Suprapubic skin (tissue), 4 donors: ENCODE results near the gene MAP3K8. TPM values are rescaled to one million over a fixed set of nuclear protein-coding genes. Genes with fewer than 3 reads are reported as not detected.

Source experiments
- DNase-seq, 2 donors: peaks; one replicate each; pipeline ENCODE4 v3.0.0-alpha.2; 2019; ENCODE audit warnings: low spot score in 2 of 2
- H3K27ac ChIP-seq: fragments of 200-600 bp; sonication (generic); one replicate; pipeline ENCODE4 v1.5.1; 2019
- H3K27me3 ChIP-seq: fragments of 200-600 bp; sonication (generic); one replicate; pipeline ENCODE4 v1.5.1; 2019
- H3K36me3 ChIP-seq: fragments of 200-600 bp; sonication (generic); one replicate; pipeline ENCODE4 v1.5.1; 2019
- H3K4me1 ChIP-seq: fragments of 200-600 bp; sonication (generic); one replicate; pipeline ENCODE4 v1.5.1; 2019
- H3K4me3 ChIP-seq: fragments of 200-600 bp; sonication (generic); one replicate; pipeline ENCODE4 v1.5.1; 2019; ENCODE audit warnings: mild to moderate bottlenecking
- H3K9me3 ChIP-seq: fragments of 200-600 bp; sonication (generic); one replicate; pipeline ENCODE4 v1.5.1; 2019
- EP300 ChIP-seq: sonication (generic); formaldehyde crosslinking; IDR thresholded peaks from one replicate; pipeline ENCODE4 v1.6.1; 2017; ENCODE audit warnings: antibody characterized with exemption
- POLR2A ChIP-seq, 2 donors: fragments of 450-650 bp; IDR thresholded peaks; one replicate each; pipeline ENCODE4 v1.6.1; 2017; ENCODE audit warnings: antibody characterized with exemption in 2 of 2, mild to moderate bottlenecking in 2 of 2, moderate library complexity in 2 of 2
- POLR2AphosphoS5 ChIP-seq, 3 donors: sonication (generic); formaldehyde crosslinking; IDR thresholded peaks; one replicate each; pipeline ENCODE4 v1.6.1; 2017; ENCODE audit warnings: antibody characterized with exemption in 3 of 3
- WGBS: methylation state at CpG from one replicate; pipeline ENCODE4 v1.1.5; 2018; 5-methylcytosine and 5-hydroxymethylcytosine counted together
- total RNA-seq, 4 donors: library from RNA; depleted of rRNA; stranded (reverse); fragments of >200 nt; gene quantifications; one replicate each; pipeline ENCODE4 v1.1.0, GENCODE V29; 2016
- TF ChIP-seq, protein P1 (sequence below), 2 donors: fragments of 200-600 bp in 1 of 2; fragments of 450-650 bp in 1 of 2; sonication (generic) in 1 of 2; IDR thresholded peaks; one replicate each; pipeline ENCODE4 v1.5.1; 2016 to 2019; ENCODE audit warnings: antibody characterized with exemption in 2 of 2, mild to moderate bottlenecking in 1 of 2, moderate library complexity in 1 of 2

The MAP3K8 gene
- total RNA-seq, 4 donors from 2014 or later: 21.9 to 56.4 (median 54.2) TPM

DNA sequence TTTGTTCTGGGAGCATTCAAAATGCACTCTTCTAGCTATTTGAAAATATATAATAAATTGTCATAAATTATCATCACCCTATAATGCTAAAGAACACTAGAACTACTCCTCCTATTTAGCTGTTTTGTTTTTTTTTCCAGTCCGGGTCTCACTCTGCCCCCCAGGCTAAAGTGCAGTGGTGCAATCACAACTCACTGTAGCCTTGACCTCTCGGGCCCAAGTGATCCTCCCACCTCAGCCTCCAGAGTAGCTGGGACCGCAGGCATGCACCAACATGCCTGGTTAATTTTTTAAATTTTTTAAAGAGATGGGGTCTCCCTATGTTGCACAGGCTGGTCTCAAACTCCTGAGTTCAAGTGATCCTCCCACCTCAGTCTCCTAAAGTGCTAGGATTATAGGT is 43.8 kb upstream of the MAP3K8 start:
- WGBS: 79% methylated on average over 3 of the region's 3 CpGs
- Histone ChIP-seq H3K27ac (no peak overlapping the region), H3K4me1 (peaks cover 6% of the 10 kb centered on the region), H3K36me3 (no peaks in the 10 kb centered on the region), H3K4me3 (no peak overlapping the region), H3K27me3 (no peaks in the 10 kb centered on the region), H3K9me3 (no peaks in the 10 kb centered on the region)
- no peak for DNase-seq
- TF ChIP-seq POLR2A (IDR thresholded peaks at IDR 0.05): no peak

DNA sequence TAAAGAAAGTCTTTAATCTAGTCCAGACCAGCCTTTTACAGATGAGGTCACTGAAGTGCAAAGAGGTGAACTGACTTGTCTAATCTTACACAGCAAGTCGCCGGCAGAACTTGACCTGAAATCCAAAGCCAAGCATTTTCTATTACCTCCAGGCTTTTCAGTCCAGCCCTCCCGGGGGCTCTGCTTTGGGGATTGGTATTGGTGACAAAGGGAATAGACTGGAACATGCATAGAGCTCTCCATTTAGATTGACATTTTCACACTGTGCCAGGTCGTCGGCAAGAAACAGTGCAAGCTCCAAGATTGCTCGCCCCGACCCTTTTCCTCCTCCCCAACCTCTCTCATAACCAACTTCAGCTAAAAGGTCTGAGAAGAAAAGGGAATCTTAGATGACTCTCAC is 42.7 kb upstream of the MAP3K8 start:
- Histone ChIP-seq H3K4me3 (no peak overlapping the region), H3K9me3 (no peaks in the 10 kb centered on the region), H3K27me3 (no peaks in the 10 kb centered on the region), H3K36me3 (no peaks in the 10 kb centered on the region), H3K27ac (no peak overlapping the region), H3K4me1 (peaks cover 6% of the 10 kb centered on the region)
- 76% methylated on average over 7 of the region's 7 CpGs for WGBS
- TF ChIP-seq POLR2AphosphoS5 (IDR thresholded peaks at IDR 0.05): no peak
- TF ChIP-seq, protein P1, sequence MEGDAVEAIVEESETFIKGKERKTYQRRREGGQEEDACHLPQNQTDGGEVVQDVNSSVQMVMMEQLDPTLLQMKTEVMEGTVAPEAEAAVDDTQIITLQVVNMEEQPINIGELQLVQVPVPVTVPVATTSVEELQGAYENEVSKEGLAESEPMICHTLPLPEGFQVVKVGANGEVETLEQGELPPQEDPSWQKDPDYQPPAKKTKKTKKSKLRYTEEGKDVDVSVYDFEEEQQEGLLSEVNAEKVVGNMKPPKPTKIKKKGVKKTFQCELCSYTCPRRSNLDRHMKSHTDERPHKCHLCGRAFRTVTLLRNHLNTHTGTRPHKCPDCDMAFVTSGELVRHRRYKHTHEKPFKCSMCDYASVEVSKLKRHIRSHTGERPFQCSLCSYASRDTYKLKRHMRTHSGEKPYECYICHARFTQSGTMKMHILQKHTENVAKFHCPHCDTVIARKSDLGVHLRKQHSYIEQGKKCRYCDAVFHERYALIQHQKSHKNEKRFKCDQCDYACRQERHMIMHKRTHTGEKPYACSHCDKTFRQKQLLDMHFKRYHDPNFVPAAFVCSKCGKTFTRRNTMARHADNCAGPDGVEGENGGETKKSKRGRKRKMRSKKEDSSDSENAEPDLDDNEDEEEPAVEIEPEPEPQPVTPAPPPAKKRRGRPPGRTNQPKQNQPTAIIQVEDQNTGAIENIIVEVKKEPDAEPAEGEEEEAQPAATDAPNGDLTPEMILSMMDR (IDR thresholded peaks at IDR 0.05): no peak
- no peak for DNase-seq

DNA sequence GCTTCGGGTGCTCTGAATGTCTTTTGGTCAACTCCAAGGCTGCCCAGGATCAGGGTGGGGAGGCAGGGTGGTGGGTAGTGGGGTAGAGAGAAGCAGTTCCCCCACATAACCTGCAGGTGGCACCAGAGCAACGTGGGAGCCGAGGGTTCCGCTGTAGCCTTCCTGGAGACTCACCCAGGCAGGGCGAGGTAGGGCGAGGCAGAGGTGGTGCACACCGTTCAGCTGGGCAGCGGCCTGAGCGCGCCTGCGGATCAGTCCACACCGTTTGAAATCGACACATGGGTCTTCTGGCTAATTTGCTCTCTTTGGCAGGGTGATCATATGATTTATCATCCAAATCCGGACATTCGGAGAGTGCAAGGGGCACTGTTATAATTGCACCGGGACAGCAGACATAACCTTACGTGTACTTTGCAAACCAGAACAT is 41.4 kb upstream of the MAP3K8 start:
- peak; percentile 76 to 88 for DNase-seq
- 12% methylated on average over 12 of the region's 17 CpGs for WGBS
- H3K4me3 ChIP-seq: peak overlapping the region; percentile 20

DNA sequence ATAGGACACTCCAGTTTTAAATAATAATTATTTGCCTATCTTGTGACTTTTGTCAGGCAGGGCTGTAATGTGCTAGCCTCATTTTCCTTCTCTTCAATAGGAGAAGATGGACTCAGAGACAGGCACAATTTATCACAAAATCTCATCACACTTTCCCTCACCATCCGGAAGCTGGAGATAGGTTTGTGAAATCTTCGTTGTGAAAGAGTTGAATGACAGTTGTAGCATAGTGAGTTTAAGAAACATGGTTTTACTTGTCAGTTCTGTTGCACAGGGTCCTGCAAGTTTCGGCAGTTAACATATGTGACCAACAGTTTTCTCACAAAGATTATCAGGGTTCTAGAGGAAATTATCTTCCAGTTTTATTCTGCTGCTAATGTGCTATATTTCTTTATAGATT is 37.7 kb upstream of the MAP3K8 start:
- 67% methylated on average over 3 of the region's 3 CpGs for WGBS
- Histone ChIP-seq H3K27me3 (no peaks in the 10 kb centered on the region), H3K27ac (no peak overlapping the region), H3K36me3 (no peaks in the 10 kb centered on the region), H3K4me1 (peaks cover 6% of the 10 kb centered on the region), H3K9me3 (no peaks in the 10 kb centered on the region), H3K4me3 (no peak overlapping the region)
- TF ChIP-seq POLR2A (IDR thresholded peaks at IDR 0.05) (no peak), POLR2AphosphoS5 (IDR thresholded peaks at IDR 0.05) (no peak), EP300 (no peak)
- TF ChIP-seq, protein P1 (IDR thresholded peaks at IDR 0.05): no peak
- no peak for DNase-seq

More for the DNA sequence above, 41.4 kb upstream of the MAP3K8 start:
- Histone ChIP-seq H3K36me3 (no peaks in the 10 kb centered on the region), H3K27ac (no peak overlapping the region), H3K9me3 (no peaks in the 10 kb centered on the region), H3K4me1 (peaks cover 6% of the 10 kb centered on the region), H3K27me3 (no peaks in the 10 kb centered on the region)
- no peak for TF ChIP-seq POLR2AphosphoS5 (IDR thresholded peaks at IDR 0.05)
- TF ChIP-seq, protein P1 (IDR thresholded peaks at IDR 0.05): peak; percentile 78 to 94

DNA sequence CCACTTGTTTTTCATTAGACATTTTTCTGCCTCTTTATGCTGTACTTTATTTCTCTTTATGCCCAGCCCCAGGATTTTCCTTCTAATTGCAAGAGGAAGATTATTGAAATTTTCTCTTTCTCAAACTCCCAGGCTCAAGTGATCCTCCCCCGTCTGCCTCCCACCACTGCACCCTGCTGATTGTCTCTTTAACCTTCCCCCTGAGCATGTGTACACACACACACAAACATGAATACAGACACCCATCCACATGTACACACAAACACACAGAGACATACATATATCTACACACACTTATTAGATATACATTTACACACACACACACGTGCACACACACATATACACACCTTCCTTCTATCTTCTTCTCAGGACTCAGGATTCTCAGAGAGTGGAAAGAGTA is 37.3 kb upstream of the MAP3K8 start:
- no peak for DNase-seq
- no peak overlapping the region for H3K4me3 ChIP-seq
- TF ChIP-seq EP300 (no peak), POLR2AphosphoS5 (IDR thresholded peaks at IDR 0.05) (no peak), POLR2A (IDR thresholded peaks at IDR 0.05) (no peak)
- TF ChIP-seq, protein P1 (IDR thresholded peaks at IDR 0.05): no peak
- no peak overlapping the region for H3K27ac ChIP-seq
- peaks cover 6% of the 10 kb centered on the region for H3K4me1 ChIP-seq
- H3K9me3 ChIP-seq: no peaks in the 10 kb centered on the region
- 74% methylated on average over 2 of the region's 2 CpGs for WGBS
- H3K36me3 ChIP-seq: no peaks in the 10 kb centered on the region
- no peaks in the 10 kb centered on the region for H3K27me3 ChIP-seq

DNA sequence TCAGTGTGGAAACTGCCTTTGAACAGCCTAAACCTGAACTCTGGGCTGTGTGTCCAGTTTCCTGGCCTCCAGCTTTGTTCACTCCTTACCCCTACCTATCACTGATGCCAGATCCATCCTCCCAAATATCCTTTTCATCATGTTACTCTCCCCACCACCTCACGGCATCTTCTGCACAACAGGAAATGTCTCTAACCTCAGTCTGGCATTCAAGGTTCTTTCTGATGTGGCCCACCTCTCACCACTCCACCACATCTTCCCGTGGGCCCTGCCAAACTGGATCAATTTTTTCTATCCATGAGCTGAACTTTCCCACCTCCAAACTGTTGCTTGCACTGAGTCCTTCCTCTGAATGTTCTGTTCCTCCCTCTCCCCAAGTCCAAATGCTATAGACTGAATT is 35.8 kb upstream of the MAP3K8 start:
- H3K36me3 ChIP-seq: no peaks in the 10 kb centered on the region
- TF ChIP-seq EP300: no peak
- TF ChIP-seq, protein P1 (IDR thresholded peaks at IDR 0.05): no peak
- WGBS: 72% methylated on average over 2 of the region's 2 CpGs

More for the DNA sequence above, 35.8 kb upstream of the MAP3K8 start:
- Histone ChIP-seq H3K9me3 (no peaks in the 10 kb centered on the region), H3K27ac (no peak overlapping the region), H3K4me3 (no peak overlapping the region), H3K27me3 (no peaks in the 10 kb centered on the region), H3K4me1 (no peaks in the 10 kb centered on the region)
- no peak for DNase-seq
